ENCODE results near the gene GPX3. TPM values are rescaled to one million over a fixed set of nuclear protein-coding genes. Genes with fewer than 3 reads are reported as not detected.

GPX3 gene
- polyA plus RNA-seq, 1 donor from 2014 or later = 2.8 TPM

GRCh38 chr5:151051931-151052608 lies 31.7 kb downstream of the GPX3 start:
- peaks cover 12 to 18% (median 17%) of the 10 kb centered on the region in 3 donors for H3K4me1 Mint-ChIP-seq
- H3K4me3 Mint-ChIP-seq = peak overlapping the region in 1 of 4 donors; percentile 88
- no peaks in the 10 kb centered on the region for H3K9me3 Mint-ChIP-seq
- H3K36me3 Mint-ChIP-seq = peaks cover 9% of the 10 kb centered on the region
- no peaks in the 10 kb centered on the region for H3K27me3 Mint-ChIP-seq
- peak overlapping the region in 2 of 3 donors; percentile 54 to 63 for H3K27ac Mint-ChIP-seq

- Mint-ChIP-seq H3K36me3 (peaks cover 8% of the 10 kb centered on the region), H3K27me3 (no peaks in the 10 kb centered on the region), H3K9me3 (no peaks in the 10 kb centered on the region), H3K4me3 (no peak overlapping the region), H3K27ac (peak overlapping the region in 2 of 3 donors; percentile 74 to 88), H3K4me1 (peaks cover 17 to 19% (median 19%) of the 10 kb centered on the region in 3 donors)
Measured at GRCh38 chr5:151052836-151053235, 32.4 kb downstream of the GPX3 start.

DNA sequence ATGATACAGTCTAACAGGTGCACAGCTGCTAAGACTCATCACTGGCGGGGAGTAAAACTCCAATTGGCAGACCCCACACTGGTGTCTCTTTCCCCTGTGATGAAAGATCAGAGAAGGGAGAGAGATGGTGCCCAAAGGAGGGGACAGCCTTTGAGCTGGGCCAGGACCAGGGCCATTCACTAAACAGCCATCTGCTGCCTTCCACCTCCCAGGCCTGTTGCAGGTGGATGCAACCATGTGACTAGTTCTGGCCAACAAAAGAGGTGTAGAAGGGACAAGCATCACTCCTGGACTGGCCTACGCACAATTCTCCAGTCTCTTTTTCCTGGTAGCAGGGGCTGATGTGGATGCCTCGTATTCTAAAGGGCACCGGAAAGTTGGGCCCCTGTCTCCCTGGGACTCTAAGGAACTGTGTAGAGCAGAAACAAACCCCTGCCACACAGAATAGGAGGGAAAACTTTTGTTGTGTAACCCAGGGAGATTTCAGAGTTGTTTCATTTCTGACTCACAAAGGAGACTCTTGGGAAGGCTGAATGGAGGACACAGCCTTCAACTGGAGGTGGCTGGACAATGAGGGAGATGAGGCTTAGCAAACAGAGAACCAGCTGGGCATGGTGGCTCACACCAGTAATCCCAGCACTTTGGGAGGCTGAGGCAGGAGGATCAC lies 33.5 kb downstream of the GPX3 start:
- H3K4me3 Mint-ChIP-seq = peak overlapping the region in 1 of 4 donors; percentile 67
- H3K9me3 Mint-ChIP-seq = no peaks in the 10 kb centered on the region
- peaks cover 19 to 22% (median 22%) of the 10 kb centered on the region in 3 donors for H3K4me1 Mint-ChIP-seq
- peak overlapping the region; percentile 23 to 88 (median 45) for H3K27ac Mint-ChIP-seq
- H3K36me3 Mint-ChIP-seq = peaks cover 11% of the 10 kb centered on the region
- H3K27me3 Mint-ChIP-seq = no peaks in the 10 kb centered on the region

DNA sequence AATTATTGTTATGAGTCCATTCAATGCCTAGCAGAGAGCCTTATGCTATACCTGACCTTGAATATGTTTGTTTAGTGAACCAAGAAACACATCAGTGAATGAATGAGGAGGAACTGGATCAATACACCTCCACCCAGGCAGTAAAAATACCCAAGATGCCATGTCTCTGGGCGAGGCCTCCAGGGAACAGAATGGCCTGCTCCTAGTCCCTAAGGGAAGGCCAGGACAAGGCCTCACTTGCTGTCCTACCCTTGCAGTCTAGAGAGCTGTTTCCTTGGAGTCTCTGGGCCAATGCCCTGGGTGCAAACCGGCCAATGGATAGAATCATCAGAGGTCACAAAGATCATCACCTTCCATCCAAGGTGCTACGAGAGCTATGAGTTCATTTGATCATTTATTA lies 34.3 kb downstream of the GPX3 start:
- Mint-ChIP-seq H3K27ac (peak overlapping the region in 1 of 3 donors; percentile 45), H3K9me3 (no peaks in the 10 kb centered on the region), H3K4me3 (no peak overlapping the region), H3K4me1 (peaks cover 26 to 30% (median 30%) of the 10 kb centered on the region in 3 donors), H3K36me3 (peaks cover 12% of the 10 kb centered on the region), H3K27me3 (no peaks in the 10 kb centered on the region)

GRCh38 chr5:151055336-151055735 lies 34.9 kb downstream of the GPX3 start:
- Mint-ChIP-seq H3K27ac (no peak overlapping the region), H3K4me1 (peaks cover 30 to 36% (median 36%) of the 10 kb centered on the region in 3 donors), H3K36me3 (peaks cover 12% of the 10 kb centered on the region), H3K4me3 (no peak overlapping the region), H3K9me3 (peaks cover 0 to 2% (median 0%) of the 10 kb centered on the region in 3 donors), H3K27me3 (no peaks in the 10 kb centered on the region)

GRCh38 chr5:151056379-151057325 lies 36.3 kb downstream of the GPX3 start:
- H3K27me3 Mint-ChIP-seq = no peaks in the 10 kb centered on the region
- peak overlapping the region in 2 of 3 donors; percentile 76 to 98 for H3K27ac Mint-ChIP-seq
- H3K9me3 Mint-ChIP-seq = peaks cover 0 to 2% (median 0%) of the 10 kb centered on the region in 3 donors
- H3K36me3 Mint-ChIP-seq = peaks cover 9% of the 10 kb centered on the region
- peak overlapping the region in 1 of 4 donors; percentile 37 for H3K4me3 Mint-ChIP-seq
- H3K4me1 Mint-ChIP-seq = peaks cover 38 to 45% (median 44%) of the 10 kb centered on the region in 3 donors

- peaks cover 7% of the 10 kb centered on the region for H3K36me3 Mint-ChIP-seq
- H3K4me3 Mint-ChIP-seq = peak overlapping the region in 2 of 4 donors; percentile 20 to 63
- H3K27me3 Mint-ChIP-seq = no peaks in the 10 kb centered on the region
- H3K9me3 Mint-ChIP-seq = peaks cover 0 to 2% (median 0%) of the 10 kb centered on the region in 3 donors
- peak overlapping the region in 1 of 3 donors; percentile 98 for H3K27ac Mint-ChIP-seq
- H3K4me1 Mint-ChIP-seq = peaks cover 38 to 39% (median 38%) of the 10 kb centered on the region in 3 donors
Measured at GRCh38 chr5:151058301-151058700, 37.9 kb downstream of the GPX3 start.

- Mint-ChIP-seq H3K9me3 (peaks cover 0 to 2% (median 0%) of the 10 kb centered on the region in 3 donors), H3K27ac (peak overlapping the region; percentile 98 to 99 (median 99)), H3K27me3 (no peaks in the 10 kb centered on the region), H3K4me3 (peak overlapping the region; percentile 80 to 90 (median 88)), H3K36me3 (peaks cover 7% of the 10 kb centered on the region), H3K4me1 (peaks cover 35 to 39% (median 35%) of the 10 kb centered on the region in 3 donors)
Measured at GRCh38 chr5:151058891-151059489, 38.6 kb downstream of the GPX3 start.

GRCh38 chr5:151060742-151061141 lies 40.4 kb downstream of the GPX3 start:
- Mint-ChIP-seq H3K4me1 (peaks cover 38 to 40% (median 39%) of the 10 kb centered on the region in 3 donors), H3K9me3 (peaks cover 0 to 2% (median 0%) of the 10 kb centered on the region in 3 donors), H3K27ac (peak overlapping the region; percentile 85 to 99 (median 98)), H3K27me3 (no peaks in the 10 kb centered on the region), H3K4me3 (peak overlapping the region in 3 of 4 donors; percentile 87 to 90 (median 88)), H3K36me3 (peaks cover 6% of the 10 kb centered on the region)

- H3K4me3 Mint-ChIP-seq = no peak overlapping the region
- H3K36me3 Mint-ChIP-seq = peaks cover 8% of the 10 kb centered on the region
- H3K9me3 Mint-ChIP-seq = peaks cover 0 to 2% (median 0%) of the 10 kb centered on the region in 3 donors
- no peaks in the 10 kb centered on the region for H3K27me3 Mint-ChIP-seq
- peak overlapping the region in 1 of 3 donors; percentile 30 for H3K27ac Mint-ChIP-seq
- H3K4me1 Mint-ChIP-seq = peaks cover 45 to 52% (median 51%) of the 10 kb centered on the region in 3 donors
Measured at GRCh38 chr5:151062405-151063141, 42.2 kb downstream of the GPX3 start.

DNA sequence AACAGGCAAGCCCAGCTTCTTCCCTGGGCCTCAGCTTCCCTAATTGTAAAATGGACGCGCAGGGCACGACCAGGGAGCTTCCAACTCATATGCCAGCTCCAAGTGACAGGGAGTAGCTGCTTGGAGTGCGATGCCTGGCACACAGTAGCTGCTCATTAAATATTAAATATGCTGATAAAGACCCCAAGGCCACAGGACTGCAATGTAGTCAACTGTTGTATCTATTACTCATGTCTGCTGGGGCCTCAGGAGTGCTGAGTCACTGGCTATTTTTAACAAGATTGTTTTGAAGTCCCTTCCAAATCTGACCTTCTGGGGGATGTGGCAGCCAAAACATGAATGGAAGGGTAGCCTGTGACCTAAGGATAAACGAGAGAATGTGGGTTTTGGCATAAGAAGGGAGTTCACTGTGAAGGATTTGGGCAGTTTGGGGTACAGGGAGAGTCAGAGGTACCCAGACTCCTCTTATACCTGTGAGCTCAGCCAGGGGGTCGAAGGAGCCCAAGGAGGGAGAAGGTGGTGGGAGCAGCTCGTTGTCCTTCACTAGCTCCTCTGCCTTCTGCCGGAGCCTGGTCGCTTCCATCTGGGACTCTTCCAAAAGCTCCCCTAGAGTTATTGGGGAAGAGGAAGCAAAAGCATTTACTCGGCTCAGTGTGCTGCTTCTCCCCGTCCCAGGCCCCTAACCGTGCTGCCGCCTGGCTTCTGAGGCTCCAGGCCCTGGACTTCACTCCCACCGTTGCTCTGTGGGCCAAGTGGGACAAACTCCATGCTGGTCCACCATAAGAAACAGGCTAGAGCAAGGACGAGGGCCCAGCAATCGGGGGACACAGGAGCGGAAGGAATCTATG lies 43.0 kb downstream of the GPX3 start:
- H3K4me3 Mint-ChIP-seq = no peak overlapping the region
- H3K27ac Mint-ChIP-seq = peak overlapping the region in 2 of 3 donors; percentile 36 to 86
- no peaks in the 10 kb centered on the region for H3K27me3 Mint-ChIP-seq
- H3K36me3 Mint-ChIP-seq = peaks cover 6% of the 10 kb centered on the region
- peaks cover 53 to 59% (median 57%) of the 10 kb centered on the region in 3 donors for H3K4me1 Mint-ChIP-seq
- H3K9me3 Mint-ChIP-seq = peaks cover 0 to 2% (median 0%) of the 10 kb centered on the region in 3 donors

- Mint-ChIP-seq H3K4me3 (peak overlapping the region in 1 of 4 donors; percentile 38), H3K27ac (peak overlapping the region in 1 of 3 donors; percentile 8), H3K4me1 (peaks cover 54 to 61% (median 57%) of the 10 kb centered on the region in 3 donors), H3K27me3 (no peaks in the 10 kb centered on the region), H3K36me3 (peaks cover 4% of the 10 kb centered on the region), H3K9me3 (no peaks in the 10 kb centered on the region)
Measured at GRCh38 chr5:151064916-151065499, 44.6 kb downstream of the GPX3 start.
